DND-41 (cell line): Measurements from ENCODE around the gene ZKSCAN7.
"Not testable (repeated sequence)": the region's sequence is repeated elsewhere in the genome, so short reads cannot be mapped to it uniquely, and the experiment has no call there.

Experiments
- ATAC-seq: fragments of 200-7000 bp; cut with Tn5 transposase; 3 replicates; pipeline ENCODE4 v1.9.1; 2021; ENCODE audit warnings: low read depth; ENCODE audit not compliant: insufficient read depth
- DNase-seq: peaks from one replicate; pipeline ENCODE4 v3.0.0-alpha.2; 2020
- H2AFZ ChIP-seq: 2 replicates; pipeline ENCODE4 v1.6.0; 2012; ENCODE audit warnings: low read depth, low read length
- H3K27ac ChIP-seq: 2 replicates; pipeline ENCODE4 v1.5.1; 2012; ENCODE audit warnings: low read length, inconsistent platforms
- H3K27me3 ChIP-seq: fragments of 200-600 bp; sonication (generic); 2 replicates; pipeline ENCODE4 v1.6.0; 2012; ENCODE audit warnings: low read length, mild to moderate bottlenecking, inconsistent platforms; ENCODE audit not compliant: insufficient read depth, poor library complexity
- H3K36me3 ChIP-seq: 2 replicates; pipeline ENCODE4 v1.5.1; 2012; ENCODE audit warnings: low read length, inconsistent platforms; ENCODE audit not compliant: insufficient read depth
- H3K4me1 ChIP-seq: 2 replicates; pipeline ENCODE4 v1.5.1; 2012; ENCODE audit warnings: mild to moderate bottlenecking, low read length; ENCODE audit not compliant: insufficient read depth
- H3K4me2 ChIP-seq: 2 replicates; pipeline ENCODE4 v1.6.0; 2012; ENCODE audit warnings: mild to moderate bottlenecking, moderate library complexity, low read length, inconsistent platforms; ENCODE audit not compliant: insufficient read depth
- H3K4me3 ChIP-seq, 2 experiments: fragments of 200-600 bp in 1 of 2; shearing (Covaris generic) in 1 of 2; 2 replicates each; pipeline ENCODE4 v1.5.1; 2012 to 2016; ENCODE audit warnings: inconsistent platforms in 2 of 2, low read length in 2 of 2, mild to moderate bottlenecking in 2 of 2, low read depth in 1 of 2, moderate library complexity in 1 of 2
- H3K79me2 ChIP-seq: 2 replicates; pipeline ENCODE4 v1.6.0; 2012; ENCODE audit warnings: low read length, inconsistent platforms; ENCODE audit not compliant: insufficient read depth
- H3K9ac ChIP-seq: 2 replicates; pipeline ENCODE4 v1.6.0; 2012; ENCODE audit warnings: low read depth, mild to moderate bottlenecking, inconsistent platforms, low read length, moderate library complexity
- H3K9me3 ChIP-seq: 2 replicates; pipeline ENCODE4 v1.5.1; 2012; ENCODE audit warnings: low read length, moderate library complexity, mild to moderate bottlenecking, inconsistent platforms; ENCODE audit not compliant: insufficient read depth, severe bottlenecking
- H4K20me1 ChIP-seq: 2 replicates; pipeline ENCODE4 v1.6.0; 2012; ENCODE audit warnings: low read length; ENCODE audit not compliant: insufficient read depth
- CTCF ChIP-seq: IDR thresholded peaks from 2 replicates; pipeline ENCODE4 v1.5.1; 2012; ENCODE audit warnings: borderline replicate concordance, low read length, moderate library complexity, mild to moderate bottlenecking; ENCODE audit not compliant: poor library complexity, severe bottlenecking; ENCODE audit errors: extremely low read depth
- EZH2 ChIP-seq: IDR thresholded peaks from 3 replicates; pipeline ENCODE4 v1.6.1; 2012; ENCODE audit warnings: borderline replicate concordance, low read depth, mild to moderate bottlenecking, moderate library complexity, low read length, inconsistent platforms; ENCODE audit not compliant: severe bottlenecking

The ZKSCAN7 gene

GRCh38 chr3:44522494-44522933 lies 32.5 kb upstream of the ZKSCAN7 start:
- DNase-seq (no peak), ATAC-seq (no peak)
- Histone ChIP-seq H3K9me3 (no peaks in the 10 kb centered on the region), H3K4me3 (no peak overlapping the region), H3K36me3 (no peaks in the 10 kb centered on the region), H3K9ac (no peak overlapping the region), H3K27me3 (peaks cover 10% of the 10 kb centered on the region), H3K4me1 (no peaks in the 10 kb centered on the region), H4K20me1 (no peaks in the 10 kb centered on the region), H3K27ac (no peak overlapping the region), H3K79me2 (no peaks in the 10 kb centered on the region), H2AFZ (no peak overlapping the region), H3K4me2 (no peak overlapping the region)
- TF ChIP-seq CTCF (no peak), EZH2 (no peak)

GRCh38 chr3:44525060-44525459 lies 29.9 kb upstream of the ZKSCAN7 start:
- Histone ChIP-seq H3K36me3 (no peaks in the 10 kb centered on the region), H4K20me1 (no peaks in the 10 kb centered on the region), H3K9ac (no peak overlapping the region), H3K79me2 (no peaks in the 10 kb centered on the region), H3K4me2 (no peak overlapping the region), H2AFZ (no peak overlapping the region), H3K4me3 (no peak overlapping the region), H3K27me3 (peaks cover 16% of the 10 kb centered on the region), H3K27ac (no peak overlapping the region), H3K9me3 (no peaks in the 10 kb centered on the region), H3K4me1 (no peaks in the 10 kb centered on the region)
- TF ChIP-seq EZH2 (no peak), CTCF (no peak)
- ATAC-seq (no peak), DNase-seq (no peak)

GRCh38 chr3:44529927-44530326 lies 25.1 kb upstream of the ZKSCAN7 start:
- DNase-seq = peak; percentile 41
- Histone ChIP-seq H3K9ac (no peak overlapping the region), H3K27ac (no peak overlapping the region), H3K4me2 (no peak overlapping the region), H4K20me1 (no peaks in the 10 kb centered on the region), H2AFZ (no peak overlapping the region), H3K4me3 (no peak overlapping the region), H3K36me3 (no peaks in the 10 kb centered on the region), H3K9me3 (no peaks in the 10 kb centered on the region), H3K79me2 (no peaks in the 10 kb centered on the region), H3K4me1 (no peaks in the 10 kb centered on the region), H3K27me3 (peaks cover 13% of the 10 kb centered on the region)
- peak; percentile 68 for ATAC-seq
- TF ChIP-seq EZH2 = no peak
- peak; percentile 62 for TF ChIP-seq CTCF

GRCh38 chr3:44530911-44531310 lies 24.1 kb upstream of the ZKSCAN7 start:
- TF ChIP-seq EZH2 (no peak), CTCF (no peak)
- Histone ChIP-seq H4K20me1 (no peaks in the 10 kb centered on the region), H3K27ac (no peak overlapping the region), H3K79me2 (no peaks in the 10 kb centered on the region), H3K9me3 (no peaks in the 10 kb centered on the region), H3K36me3 (no peaks in the 10 kb centered on the region), H3K9ac (no peak overlapping the region), H3K4me3 (no peak overlapping the region), H2AFZ (no peak overlapping the region), H3K27me3 (peaks cover 13% of the 10 kb centered on the region), H3K4me2 (no peak overlapping the region), H3K4me1 (no peaks in the 10 kb centered on the region)
- DNase-seq (no peak), ATAC-seq (no peak)

GRCh38 chr3:44534659-44535058 lies 20.3 kb upstream of the ZKSCAN7 start:
- not testable (repeated sequence) for DNase-seq, ATAC-seq, H3K9ac ChIP-seq, H3K27ac ChIP-seq, H3K4me2 ChIP-seq, H3K27me3 ChIP-seq, H3K4me3 ChIP-seq, H3K9me3 ChIP-seq, H2AFZ ChIP-seq, H4K20me1 ChIP-seq, H3K36me3 ChIP-seq, H3K79me2 ChIP-seq, H3K4me1 ChIP-seq
